Mesodermal cell (in vitro differentiated cells): ENCODE data around the gene CDH2.

Experiments used
- H3K27ac ChIP-seq: 2 replicates; pipeline ENCODE4 v1.7.0; 2013; ENCODE audit warnings: mild to moderate bottlenecking, low read depth, low read length, moderate library complexity; ENCODE audit not compliant: severe bottlenecking
- H3K36me3 ChIP-seq: 2 replicates; pipeline ENCODE4 v1.7.1; 2013; ENCODE audit warnings: mild to moderate bottlenecking, low read length, moderate library complexity; ENCODE audit not compliant: control insufficient read depth, insufficient read depth
- H3K4me1 ChIP-seq: one replicate; pipeline ENCODE4 v1.7.1; 2013; ENCODE audit warnings: mild to moderate bottlenecking, low read length; ENCODE audit not compliant: insufficient read depth, control insufficient read depth, poor library complexity, severe bottlenecking
- H3K4me3 ChIP-seq: 2 replicates; pipeline ENCODE4 v1.7.0; 2013; ENCODE audit warnings: low read length, control low read depth, mild to moderate bottlenecking; ENCODE audit not compliant: insufficient read depth, poor library complexity, severe bottlenecking; ENCODE audit errors: extremely low read depth
- H3K9me3 ChIP-seq: 2 replicates; pipeline ENCODE4 v1.7.1; 2013; ENCODE audit warnings: mild to moderate bottlenecking, low read length, moderate library complexity; ENCODE audit not compliant: control insufficient read depth
- WGBS, 2 experiments: methylation state at CpG; one replicate each; pipeline ENCODE4 v1.1.5; 2013; ENCODE audit warnings: missing lambda C conversion rate in 2 of 2; ENCODE audit not compliant: insufficient coverage in 2 of 2; 5-methylcytosine and 5-hydroxymethylcytosine counted together

CDH2 gene

GRCh38 chr18:28080876-28081300 is 96.0 kb downstream of the CDH2 start:
- Histone ChIP-seq H3K9me3 (no peaks in the 10 kb centered on the region), H3K27ac (peak overlapping the region; percentile 48), H3K4me3 (no peak overlapping the region), H3K4me1 (peaks cover 68% of the 10 kb centered on the region), H3K36me3 (no peaks in the 10 kb centered on the region)
- 60% methylated on average over 1 of the region's 1 CpG; no CpG with 5 or more reads in 1 of the 2 experiments for WGBS, 2 experiments

- no peaks in the 10 kb centered on the region for H3K9me3 ChIP-seq
- no peaks in the 10 kb centered on the region for H3K36me3 ChIP-seq
- peak overlapping the region; percentile 57 for H3K27ac ChIP-seq
- no peak overlapping the region for H3K4me3 ChIP-seq
- 60 to 63% methylated on average over 1 of the region's 2 CpGs for WGBS, 2 experiments
- H3K4me1 ChIP-seq = peaks cover 71% of the 10 kb centered on the region
Observed at GRCh38 chr18:28079883-28080282, 97.0 kb downstream of the CDH2 start.

- Histone ChIP-seq H3K4me3 (no peak overlapping the region), H3K4me1 (peaks cover 69% of the 10 kb centered on the region), H3K27ac (peak overlapping the region; percentile 57), H3K36me3 (no peaks in the 10 kb centered on the region), H3K9me3 (no peaks in the 10 kb centered on the region)
- WGBS, 2 experiments = 54 to 100% methylated on average over 1 to 2 of the region's 2 CpGs
Observed at GRCh38 chr18:28078849-28079248, 98.1 kb downstream of the CDH2 start.

- Histone ChIP-seq H3K27ac (peak overlapping the region; percentile 57), H3K4me1 (peaks cover 71% of the 10 kb centered on the region), H3K4me3 (no peak overlapping the region), H3K36me3 (no peaks in the 10 kb centered on the region), H3K9me3 (no peaks in the 10 kb centered on the region)
- 70 to 79% methylated on average over 3 to 4 of the region's 4 CpGs for WGBS, 2 experiments
Observed at GRCh38 chr18:28078298-28078697, 98.6 kb downstream of the CDH2 start.

GRCh38 chr18:28075501-28075900 is 101.4 kb downstream of the CDH2 start:
- 82 to 89% methylated on average over 2 of the region's 3 CpGs for WGBS, 2 experiments
- no peaks in the 10 kb centered on the region for H3K9me3 ChIP-seq
- peaks cover 5% of the 10 kb centered on the region for H3K36me3 ChIP-seq
- H3K4me1 ChIP-seq = peaks cover 71% of the 10 kb centered on the region
- H3K4me3 ChIP-seq = no peak overlapping the region
- H3K27ac ChIP-seq = peak overlapping the region; percentile 41

- no CpG with 5 or more reads among the region's 1 CpG for WGBS, 2 experiments
- Histone ChIP-seq H3K4me1 (peaks cover 62% of the 10 kb centered on the region), H3K4me3 (no peak overlapping the region), H3K36me3 (peaks cover 11% of the 10 kb centered on the region), H3K27ac (no peak overlapping the region), H3K9me3 (no peaks in the 10 kb centered on the region)
Observed at GRCh38 chr18:28074076-28074475, 102.9 kb downstream of the CDH2 start.

GRCh38 chr18:28073658-28074057 is 103.3 kb downstream of the CDH2 start:
- H3K4me1 ChIP-seq = peaks cover 57% of the 10 kb centered on the region
- WGBS, 2 experiments = no CpG with 5 or more reads among the region's 3 CpGs
- H3K4me3 ChIP-seq = no peak overlapping the region
- H3K36me3 ChIP-seq = peaks cover 11% of the 10 kb centered on the region
- no peak overlapping the region for H3K27ac ChIP-seq
- no peaks in the 10 kb centered on the region for H3K9me3 ChIP-seq

- Histone ChIP-seq H3K36me3 (peaks cover 18% of the 10 kb centered on the region), H3K27ac (peak overlapping the region; percentile 48), H3K4me3 (no peak overlapping the region), H3K4me1 (peaks cover 44% of the 10 kb centered on the region), H3K9me3 (no peaks in the 10 kb centered on the region)
- 100% methylated on average over 1 of the region's 5 CpGs; no CpG with 5 or more reads in 1 of the 2 experiments for WGBS, 2 experiments
Observed at GRCh38 chr18:28071199-28071598, 105.7 kb downstream of the CDH2 start.

GRCh38 chr18:28068207-28068606 is 108.7 kb downstream of the CDH2 start:
- H3K4me1 ChIP-seq = peaks cover 42% of the 10 kb centered on the region
- WGBS, 2 experiments = no CpG with 5 or more reads among the region's 2 CpGs
- H3K9me3 ChIP-seq = no peaks in the 10 kb centered on the region

GRCh38 chr18:28067346-28067745 is 109.6 kb downstream of the CDH2 start:
- 0% methylated on average over 1 of the region's 1 CpG for WGBS, 2 experiments
- Histone ChIP-seq H3K9me3 (no peaks in the 10 kb centered on the region), H3K4me3 (no peak overlapping the region), H3K36me3 (peaks cover 18% of the 10 kb centered on the region), H3K4me1 (peaks cover 46% of the 10 kb centered on the region), H3K27ac (no peak overlapping the region)

More at GRCh38 chr18:28068207-28068606, 108.7 kb downstream of the CDH2 start:
- H3K4me3 ChIP-seq = no peak overlapping the region
- no peak overlapping the region for H3K27ac ChIP-seq
- peaks cover 18% of the 10 kb centered on the region for H3K36me3 ChIP-seq

- H3K27ac ChIP-seq = peak overlapping the region; percentile 97
- H3K9me3 ChIP-seq = no peaks in the 10 kb centered on the region
- H3K4me1 ChIP-seq = peaks cover 35% of the 10 kb centered on the region
- WGBS, 2 experiments = no CpG with 5 or more reads among the region's 3 CpGs
- no peak overlapping the region for H3K4me3 ChIP-seq
- H3K36me3 ChIP-seq = peaks cover 19% of the 10 kb centered on the region
Observed at GRCh38 chr18:28065793-28066186, 111.1 kb downstream of the CDH2 start.
